Tibial nerve (tissue), 4 donors: Measurements from ENCODE around the gene CTDSPL. TPM values are rescaled to one million over a fixed set of nuclear protein-coding genes. Genes with fewer than 3 reads are reported as not detected.

Source experiments
- DNase-seq, 2 donors: peaks; one replicate each; pipeline ENCODE4 v3.0.0-alpha.2; 2019; ENCODE audit warnings: low spot score in 2 of 2
- H3K27ac ChIP-seq, 4 donors: fragments of 200-600 bp; sonication (generic) in 3 of 4; one replicate each; pipeline ENCODE4 v1.5.1; 2017 to 2019; ENCODE audit warnings: mild to moderate bottlenecking in 1 of 4
- H3K27me3 ChIP-seq, 2 donors: fragments of 200-600 bp; sonication (generic) in 1 of 2; one replicate each; pipeline versions ENCODE4 v1.5.1 to v1.6.0; 2017 to 2019
- H3K36me3 ChIP-seq, 3 donors: fragments of 200-600 bp; sonication (generic); one replicate each; pipeline ENCODE4 v1.5.1; 2018 to 2019
- H3K4me1 ChIP-seq, 4 donors: fragments of 200-600 bp; sonication (generic) in 3 of 4; one replicate each; pipeline ENCODE4 v1.5.1; 2017 to 2019
- H3K4me3 ChIP-seq, 4 donors: fragments of 200-600 bp; sonication (generic) in 3 of 4; one replicate each; pipeline ENCODE4 v1.5.1; 2017 to 2019; ENCODE audit warnings: mild to moderate bottlenecking in 1 of 4, moderate library complexity in 1 of 4
- H3K9me3 ChIP-seq, 4 donors: fragments of 200-600 bp; sonication (generic) in 3 of 4; one replicate each; pipeline ENCODE4 v1.5.1; 2017 to 2019
- EP300 ChIP-seq, 2 donors: sonication (generic); formaldehyde crosslinking; IDR thresholded peaks; one replicate each; pipeline ENCODE4 v1.6.1; 2017; ENCODE audit warnings: antibody characterized with exemption in 2 of 2, mild to moderate bottlenecking in 1 of 2
- POLR2A ChIP-seq, 2 donors: fragments of 450-650 bp; IDR thresholded peaks; one replicate each; pipeline ENCODE4 v1.6.1; 2017; ENCODE audit warnings: antibody characterized with exemption in 2 of 2, mild to moderate bottlenecking in 2 of 2, moderate library complexity in 2 of 2
- WGBS, 2 donors: methylation state at CpG; one replicate each; pipeline ENCODE4 v1.1.5; 2018; 5-methylcytosine and 5-hydroxymethylcytosine counted together
- total RNA-seq, 4 donors: library from RNA; depleted of rRNA; stranded (reverse); fragments of >200 nt; gene quantifications; one replicate each; pipeline ENCODE4 v1.1.0, GENCODE V29; 2016
- TF ChIP-seq, protein P1 (sequence below), 5 experiments: fragments of 200-600 bp in 3 of 5; fragments of 450-650 bp in 2 of 5; sonication (generic) in 3 of 5; IDR thresholded peaks; one replicate each; pipeline ENCODE4 v1.5.1; 2016 to 2019; ENCODE audit warnings: antibody characterized with exemption in 5 of 5, mild to moderate bottlenecking in 3 of 5, moderate library complexity in 2 of 5

Gene CTDSPL
- total RNA-seq, 4 donors from 2014 or later: 31.8 to 87.0 (median 49.0) TPM

DNA sequence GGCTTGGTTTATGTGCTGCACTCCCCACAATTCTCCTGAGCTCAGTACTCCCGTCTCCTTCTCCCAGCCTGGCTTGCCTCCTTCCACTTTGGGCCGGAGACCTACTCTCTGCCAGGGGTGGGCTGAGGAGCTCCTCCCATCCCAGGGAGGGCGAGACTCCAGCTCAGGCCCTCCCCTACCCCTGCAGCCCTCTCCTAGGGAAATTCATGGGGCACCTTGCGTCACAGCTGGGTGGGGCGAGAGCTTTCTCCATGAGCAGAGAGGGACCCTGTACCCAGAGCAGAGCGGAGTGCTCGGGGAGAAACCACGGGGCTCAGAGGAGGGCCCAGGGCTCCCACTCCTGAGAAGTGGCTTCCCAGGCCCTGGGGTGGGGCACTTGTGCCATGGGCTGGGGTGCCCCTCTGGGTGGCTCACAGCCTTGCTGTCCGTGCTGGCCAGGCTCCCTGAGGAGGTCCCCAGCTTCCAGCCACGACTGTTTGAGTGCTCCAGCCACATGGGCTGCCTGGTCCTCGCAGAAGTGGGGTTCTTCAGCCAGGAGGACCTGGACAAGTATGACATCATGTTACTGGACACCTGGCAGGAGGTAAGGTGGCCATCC, 142.2 kb downstream of the CTDSPL start:
- H3K27me3 ChIP-seq: no peaks in the 10 kb centered on the region
- no peak for DNase-seq
- H3K4me1 ChIP-seq: peaks cover 0 to 43% (median 34%) of the 10 kb centered on the region in 4 donors
- no peak overlapping the region for H3K4me3 ChIP-seq
- TF ChIP-seq EP300 (IDR thresholded peaks at IDR 0.05): no peak
- TF ChIP-seq POLR2A (IDR thresholded peaks at IDR 0.05): no peak
- TF ChIP-seq, protein P1, sequence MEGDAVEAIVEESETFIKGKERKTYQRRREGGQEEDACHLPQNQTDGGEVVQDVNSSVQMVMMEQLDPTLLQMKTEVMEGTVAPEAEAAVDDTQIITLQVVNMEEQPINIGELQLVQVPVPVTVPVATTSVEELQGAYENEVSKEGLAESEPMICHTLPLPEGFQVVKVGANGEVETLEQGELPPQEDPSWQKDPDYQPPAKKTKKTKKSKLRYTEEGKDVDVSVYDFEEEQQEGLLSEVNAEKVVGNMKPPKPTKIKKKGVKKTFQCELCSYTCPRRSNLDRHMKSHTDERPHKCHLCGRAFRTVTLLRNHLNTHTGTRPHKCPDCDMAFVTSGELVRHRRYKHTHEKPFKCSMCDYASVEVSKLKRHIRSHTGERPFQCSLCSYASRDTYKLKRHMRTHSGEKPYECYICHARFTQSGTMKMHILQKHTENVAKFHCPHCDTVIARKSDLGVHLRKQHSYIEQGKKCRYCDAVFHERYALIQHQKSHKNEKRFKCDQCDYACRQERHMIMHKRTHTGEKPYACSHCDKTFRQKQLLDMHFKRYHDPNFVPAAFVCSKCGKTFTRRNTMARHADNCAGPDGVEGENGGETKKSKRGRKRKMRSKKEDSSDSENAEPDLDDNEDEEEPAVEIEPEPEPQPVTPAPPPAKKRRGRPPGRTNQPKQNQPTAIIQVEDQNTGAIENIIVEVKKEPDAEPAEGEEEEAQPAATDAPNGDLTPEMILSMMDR (IDR thresholded peaks at IDR 0.05): no peak
- WGBS, 2 donors: 64 to 71% methylated on average over 8 to 11 of the region's 11 CpGs
- no peaks in the 10 kb centered on the region for H3K9me3 ChIP-seq
- H3K36me3 ChIP-seq: peaks cover 0 to 55% (median 0%) of the 10 kb centered on the region in 3 donors
- H3K27ac ChIP-seq: peak overlapping the region; percentile 68 to 87 (median 74)

DNA sequence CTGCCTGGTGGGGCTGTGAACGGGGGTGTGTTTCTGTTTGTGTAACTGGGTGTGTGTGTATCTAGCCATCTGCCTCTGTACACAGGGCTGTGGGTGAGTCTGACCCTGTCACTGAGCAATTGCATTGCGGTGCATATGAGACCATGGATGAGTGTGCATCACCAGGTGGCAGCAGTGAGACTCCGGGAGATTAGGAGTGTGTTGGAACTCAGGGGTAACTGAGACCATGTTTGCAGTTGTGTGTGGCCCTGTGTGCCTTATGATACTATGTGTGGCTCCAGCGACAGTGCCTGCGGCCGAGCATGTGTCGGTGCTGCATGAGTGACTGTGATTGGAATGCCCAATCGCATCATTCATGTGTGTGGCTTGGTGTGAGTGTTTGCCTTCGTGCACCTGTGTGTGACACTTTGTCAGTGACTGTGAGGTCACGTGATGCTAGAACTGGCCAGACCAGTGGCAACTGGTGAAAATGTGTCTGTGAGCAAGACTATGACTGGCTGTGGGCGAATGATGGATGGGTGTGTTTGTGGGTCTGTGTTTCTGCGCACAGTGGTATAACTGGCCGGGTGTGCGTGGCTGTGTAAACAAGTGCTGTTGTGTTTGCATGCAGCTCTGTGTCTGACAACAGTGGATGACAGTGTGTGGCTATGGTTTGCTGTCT, 142.9 kb downstream of the CTDSPL start:
- no peaks in the 10 kb centered on the region for H3K9me3 ChIP-seq
- peaks cover 0 to 61% (median 0%) of the 10 kb centered on the region in 3 donors for H3K36me3 ChIP-seq
- H3K27ac ChIP-seq: peak overlapping the region; percentile 68 to 87 (median 74)
- TF ChIP-seq POLR2A (IDR thresholded peaks at IDR 0.05) (no peak), EP300 (IDR thresholded peaks at IDR 0.05) (no peak)
- TF ChIP-seq, protein P1 (IDR thresholded peaks at IDR 0.05): peak; percentile 62 to 83 (median 71)
- peak; percentile 85 to 94 for DNase-seq
- no peak overlapping the region for H3K4me3 ChIP-seq
- H3K4me1 ChIP-seq: peaks cover 0 to 38% (median 30%) of the 10 kb centered on the region in 4 donors
- no peaks in the 10 kb centered on the region for H3K27me3 ChIP-seq
- 36 to 49% methylated on average over 14 of the region's 14 CpGs for WGBS, 2 donors

DNA sequence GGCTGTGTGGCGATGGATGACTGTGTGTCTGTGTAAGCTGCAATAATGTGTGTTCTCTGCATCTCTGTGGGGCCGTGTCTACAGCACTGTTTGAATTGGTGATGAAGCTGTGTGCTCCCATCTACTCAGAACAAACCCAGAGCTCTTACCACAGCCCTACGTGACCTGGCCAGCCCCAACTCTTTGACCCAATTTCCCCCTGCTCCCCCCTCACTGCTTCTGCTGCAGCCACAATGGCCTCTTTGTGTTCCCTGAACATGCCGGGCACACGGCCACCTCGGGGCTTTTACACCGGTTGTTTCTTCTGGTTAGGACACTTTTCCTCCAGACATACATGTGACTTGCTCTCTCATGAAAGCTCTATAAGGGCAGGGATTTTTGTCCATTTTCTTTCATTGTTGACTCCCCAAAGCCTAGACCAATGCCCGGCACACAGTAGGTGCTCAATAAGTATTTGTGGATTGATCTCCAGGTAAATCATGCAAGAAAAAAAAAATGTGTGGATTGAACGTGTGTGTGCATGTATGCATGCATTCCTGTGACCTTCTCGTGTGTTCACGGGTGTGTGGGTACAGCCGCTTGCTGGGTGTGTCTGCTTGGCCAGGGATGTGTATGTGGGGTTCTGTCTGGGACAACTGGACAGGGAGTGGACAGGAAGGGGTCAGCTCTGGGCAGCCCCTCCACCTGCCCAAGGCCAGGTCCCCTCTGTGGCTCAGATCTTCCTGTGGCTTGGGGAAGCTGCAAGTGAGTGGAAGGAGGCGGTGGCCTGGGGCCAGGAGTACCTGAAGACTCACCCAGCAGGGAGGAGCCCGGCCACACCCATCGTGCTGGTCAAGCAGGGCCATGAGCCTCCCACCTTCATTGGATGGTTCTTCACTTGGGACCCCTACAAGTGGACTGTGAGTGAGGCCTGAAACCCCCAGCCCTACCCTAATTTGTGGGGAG, 143.7 kb downstream of the CTDSPL start:
- peak overlapping the region; percentile 21 to 87 (median 74) for H3K27ac ChIP-seq
- TF ChIP-seq POLR2A (IDR thresholded peaks at IDR 0.05): no peak
- TF ChIP-seq, protein P1 (IDR thresholded peaks at IDR 0.05): no peak
- TF ChIP-seq EP300 (IDR thresholded peaks at IDR 0.05): peak in 1 of 2 donors; percentile 77
- peaks cover 0 to 38% (median 29%) of the 10 kb centered on the region in 4 donors for H3K4me1 ChIP-seq
- no peak overlapping the region for H3K4me3 ChIP-seq
- peaks cover 0 to 69% (median 0%) of the 10 kb centered on the region in 3 donors for H3K36me3 ChIP-seq
- H3K27me3 ChIP-seq: no peaks in the 10 kb centered on the region
- H3K9me3 ChIP-seq: no peaks in the 10 kb centered on the region
- DNase-seq: peak; percentile 65 to 72
- WGBS, 2 donors: 50 to 55% methylated on average over 15 of the region's 15 CpGs

DNA sequence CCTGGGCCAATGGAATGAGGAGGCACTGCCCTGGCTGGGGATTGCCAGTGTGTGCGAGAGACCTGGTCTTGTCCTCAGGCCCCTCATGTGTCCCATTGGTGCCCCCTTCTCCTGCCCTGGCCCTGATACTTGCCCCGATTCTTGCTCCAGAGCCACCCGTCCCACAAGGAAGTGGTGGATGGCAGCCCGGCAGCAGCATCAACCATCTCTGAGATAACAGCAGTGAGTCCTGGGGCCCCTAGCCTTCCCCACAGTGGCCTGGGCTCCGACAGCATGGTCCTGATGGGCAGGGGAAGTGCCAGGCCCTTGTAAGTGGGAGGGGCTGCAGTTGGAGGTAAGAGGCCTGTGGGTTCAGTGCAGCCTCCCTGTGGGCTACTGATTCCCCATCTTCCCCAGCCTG, 144.4 kb downstream of the CTDSPL start:
- peaks cover 0 to 38% (median 29%) of the 10 kb centered on the region in 4 donors for H3K4me1 ChIP-seq
- no peak overlapping the region for H3K4me3 ChIP-seq
- H3K9me3 ChIP-seq: no peaks in the 10 kb centered on the region
- H3K36me3 ChIP-seq: peaks cover 0 to 69% (median 0%) of the 10 kb centered on the region in 3 donors
- H3K27me3 ChIP-seq: no peaks in the 10 kb centered on the region
- 84 to 93% methylated on average over 5 of the region's 5 CpGs for WGBS, 2 donors
- peak overlapping the region in 3 of 4 donors; percentile 72 to 85 (median 77) for H3K27ac ChIP-seq
- DNase-seq: no peak
- TF ChIP-seq POLR2A (IDR thresholded peaks at IDR 0.05): no peak

DNA sequence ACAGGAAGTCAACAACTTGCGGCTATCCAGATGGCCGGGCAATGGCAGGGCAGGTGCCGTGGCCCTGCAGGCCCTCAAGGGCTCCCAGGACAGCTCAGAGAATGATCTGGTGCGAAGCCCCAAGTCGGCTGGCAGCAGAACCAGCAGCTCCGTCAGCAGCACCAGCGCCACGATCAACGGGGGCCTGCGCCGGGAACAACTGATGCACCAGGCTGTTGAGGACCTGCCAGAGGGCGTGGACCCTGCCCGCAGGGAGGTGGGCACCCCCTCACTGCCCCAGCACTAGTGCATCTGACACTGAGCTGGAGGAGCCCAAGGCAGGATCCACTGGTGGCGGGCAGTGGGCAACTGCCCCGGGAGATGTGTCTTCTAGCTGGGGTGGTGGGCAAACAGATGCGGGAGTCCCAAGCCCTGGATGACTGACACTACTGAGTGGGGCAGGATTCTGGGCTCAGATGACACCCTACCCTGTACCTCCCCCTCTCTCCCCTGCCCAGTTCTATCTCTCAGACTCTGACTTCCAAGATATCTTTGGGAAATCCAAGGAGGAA, 144.8 kb downstream of the CTDSPL start:
- WGBS, 2 donors: 94 to 95% methylated on average over 5 to 13 of the region's 16 CpGs
- Histone ChIP-seq H3K4me3 (no peak overlapping the region), H3K4me1 (peaks cover 0 to 38% (median 29%) of the 10 kb centered on the region in 4 donors), H3K9me3 (no peaks in the 10 kb centered on the region), H3K27me3 (no peaks in the 10 kb centered on the region), H3K36me3 (peaks cover 0 to 69% (median 0%) of the 10 kb centered on the region in 3 donors), H3K27ac (peak overlapping the region in 2 of 4 donors; percentile 77 to 85)
- DNase-seq: no peak
- TF ChIP-seq, protein P1 (IDR thresholded peaks at IDR 0.05): no peak
- TF ChIP-seq POLR2A (IDR thresholded peaks at IDR 0.05) (no peak), EP300 (IDR thresholded peaks at IDR 0.05) (no peak)
